Right ventricle myocardium inferior (tissue), 1 donor: Measurements from ENCODE around the gene ZNF577. TPM values are rescaled to one million over a fixed set of nuclear protein-coding genes. Genes with fewer than 3 reads are reported as not detected.

Experiments
- ATAC-seq: fragments of 200-7000 bp; cut with Tn5 transposase; one replicate; pipeline ENCODE4 v1.9.1; 2020; ENCODE audit warnings: mild to moderate bottlenecking, moderate library complexity
- DNase-seq: peaks from one replicate; pipeline ENCODE4 v3.0.0; 2021; ENCODE audit errors: missing footprints
- intact Hi-C: fragments of 100-400 bp; cut with DNase I; formaldehyde crosslinking; loops from one replicate; pipeline ENCODE4 v1.11.0; 2022
- total RNA-seq: library from RNA; stranded (reverse); fragmentation: NEBNext Ultra II Directional; extraction: Animal tissue kit (Norgen Biotek cat#: 25700); gene quantifications from one replicate; pipeline ENCODE4 v1.2.1, GENCODE V29; 2021
- donor health status: DM: no; HTN: yes; CAD: no; lungs with severe emphysema.

The ZNF577 gene
- total RNA-seq, 1 donor from 2014 or later = 8.4 TPM

GRCh38 chr19:51889934-51890333 lies 2.2 kb upstream of the ZNF577 start:
- intact Hi-C loops = no loop called here
- DNase-seq (no peak), ATAC-seq (no peak)

DNA sequence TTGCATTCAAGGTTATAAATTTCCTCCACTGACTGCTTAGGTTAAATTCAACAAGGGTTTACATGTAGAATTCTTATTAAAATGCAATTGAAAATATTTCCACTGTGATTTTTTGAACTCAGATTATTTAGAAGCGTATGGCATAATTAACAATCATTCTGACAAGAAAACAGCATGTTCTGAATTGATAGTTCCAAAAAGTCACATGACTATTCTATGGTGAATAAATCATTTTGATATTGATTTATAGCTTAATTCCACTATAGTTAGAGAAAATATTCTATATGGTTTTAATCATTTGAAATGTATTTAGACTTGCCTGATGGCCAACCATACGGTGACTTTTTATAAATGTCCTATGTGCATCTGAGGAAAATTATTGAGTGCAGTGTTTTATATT lies 3.0 kb downstream of the ZNF577 start:
- DNase-seq (no peak), ATAC-seq (no peak)
- intact Hi-C loops = no loop called here

DNA sequence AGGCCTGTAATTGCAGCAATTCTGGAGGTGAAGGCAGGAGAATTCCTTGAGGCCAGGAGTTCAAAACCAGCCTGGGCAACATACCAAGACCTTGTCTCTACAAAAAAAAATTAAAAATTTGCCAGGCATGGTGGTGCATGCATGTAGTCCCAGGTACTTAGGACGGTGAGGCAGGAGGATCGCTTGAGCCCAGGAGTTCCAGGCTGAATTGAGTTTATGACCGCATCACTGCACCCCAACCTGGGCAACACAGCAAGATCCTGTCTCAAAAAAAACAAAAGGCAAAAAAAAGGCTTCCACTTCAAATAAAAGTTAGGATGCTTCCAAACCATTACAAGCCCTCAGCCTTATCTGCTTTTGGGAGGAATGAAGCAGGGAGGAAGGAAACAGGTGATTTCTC lies 5.2 kb downstream of the ZNF577 start:
- no peak for ATAC-seq
- DNase-seq = no peak
- intact Hi-C loops = no loop called here

DNA sequence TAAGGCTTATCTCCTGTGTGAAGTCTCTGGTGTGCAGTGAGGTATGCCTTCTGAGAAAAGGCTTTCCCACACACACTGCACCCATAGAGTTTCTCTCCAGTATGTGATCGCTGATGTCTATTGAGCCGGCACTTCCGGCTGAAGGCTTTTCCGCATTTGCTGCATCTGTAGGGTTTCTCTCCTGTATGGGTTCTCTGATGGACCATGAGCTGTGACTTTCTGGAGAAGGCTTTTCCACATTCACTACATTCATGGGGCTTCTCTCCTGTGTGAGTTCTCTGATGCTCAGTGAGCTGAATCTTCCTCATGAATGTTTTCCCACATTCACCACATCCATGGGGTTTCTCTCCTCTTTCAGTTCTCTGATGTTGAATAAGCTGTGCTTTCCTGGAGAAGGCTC lies 14.7 kb downstream of the ZNF577 start:
- no peak for ATAC-seq
- intact Hi-C loops = no loop called here
- no peak for DNase-seq

GRCh38 chr19:51861870-51862622 lies 25.7 kb downstream of the ZNF577 start:
- DNase-seq (no peak), ATAC-seq (no peak)
- intact Hi-C loops = no loop called here

- ATAC-seq (no peak), DNase-seq (no peak)
- intact Hi-C loops = no loop called here
These were observed 50.6 kb downstream of the ZNF577 start for GRCh38 chr19:51837145-51837544.

- ATAC-seq = peak; percentile 59
- DNase-seq = no peak
- intact Hi-C loops = no loop called here
These were observed 57.5 kb downstream of the ZNF577 start for GRCh38 chr19:51830274-51830673.

- ATAC-seq (peak; percentile 46), DNase-seq (no peak)
These were observed 63.3 kb downstream of the ZNF577 start for GRCh38 chr19:51824281-51825005.

DNA sequence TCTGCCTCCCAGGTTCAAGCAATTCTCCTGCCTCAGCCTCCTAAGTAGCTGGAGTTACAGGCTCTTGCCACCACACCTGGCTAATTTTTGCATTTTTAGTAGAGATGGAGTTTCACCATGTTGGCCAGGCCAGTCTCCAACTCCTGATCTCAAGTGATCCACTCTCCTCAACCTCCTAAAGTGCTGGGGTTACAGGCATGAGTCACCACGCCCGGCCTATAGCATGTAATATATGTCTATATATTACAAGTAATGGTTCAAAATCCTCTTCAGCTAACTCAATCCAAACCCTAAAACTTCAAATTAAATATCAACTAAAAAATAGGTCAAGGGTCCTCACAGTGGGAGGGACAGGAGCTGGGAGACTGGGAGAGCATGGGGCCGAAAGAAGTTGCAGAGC lies 64.8 kb downstream of the ZNF577 start:
- ATAC-seq = no peak

More at GRCh38 chr19:51824281-51825005, 63.3 kb downstream of the ZNF577 start:
- intact Hi-C loops = no loop called here

DNA sequence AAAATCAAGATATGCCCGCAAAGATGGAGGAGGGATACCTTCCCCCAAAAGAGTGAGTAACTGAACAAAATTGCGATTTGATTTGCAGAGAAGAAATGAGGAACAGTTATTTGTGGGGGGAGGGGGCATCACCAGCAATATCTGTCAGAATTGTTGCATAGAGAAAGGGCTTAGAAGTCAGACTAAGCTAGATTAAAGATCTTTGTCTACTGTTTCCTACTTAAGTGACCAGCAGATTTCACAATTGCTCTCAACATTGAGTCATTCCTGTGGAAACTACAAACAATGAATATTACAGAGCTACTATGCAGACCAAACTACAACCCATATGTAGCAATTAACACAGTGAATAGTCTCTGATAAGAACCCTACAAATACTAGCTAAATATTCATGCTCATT lies 65.4 kb downstream of the ZNF577 start:
- ATAC-seq (no peak), DNase-seq (no peak)
- intact Hi-C loops = no loop called here

More for the DNA sequence above, 64.8 kb downstream of the ZNF577 start:
- DNase-seq = no peak
- intact Hi-C loops = no loop called here

DNA sequence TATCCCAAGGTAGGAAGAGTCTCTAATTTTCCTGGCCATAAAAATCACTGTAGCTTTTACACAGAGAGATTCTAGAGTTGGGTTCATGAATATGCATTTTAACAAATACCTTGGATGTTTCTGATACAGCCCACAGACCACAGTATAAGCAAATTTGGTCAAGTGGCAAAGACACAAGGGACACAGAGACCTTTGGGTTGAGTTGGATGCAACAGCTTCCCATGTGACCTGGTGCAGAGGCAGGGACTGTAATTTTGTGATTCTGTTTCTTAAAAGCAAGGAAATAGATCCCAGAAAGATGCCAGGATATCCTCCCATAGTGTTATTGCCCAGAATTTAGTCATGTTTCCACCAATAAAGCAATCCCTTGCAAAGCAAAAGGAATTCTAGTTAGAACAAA lies 65.8 kb downstream of the ZNF577 start:
- no peak for DNase-seq
- no peak for ATAC-seq
- intact Hi-C loops = no loop called here

GRCh38 chr19:51821456-51821855 lies 66.3 kb downstream of the ZNF577 start:
- ATAC-seq = no peak
- no peak for DNase-seq
- intact Hi-C loops = no loop called here

Other genes with a start within 250 kb of the ZNF577 start
- 1.2 TPM for gene SIGLEC14, start 241.1 kb downstream of the ZNF577 start, total RNA-seq
- gene SPACA6, start 194.6 kb downstream of the ZNF577 start, total RNA-seq = 14.6 TPM
- 0.57 TPM for gene HAS1, start 164.0 kb downstream of the ZNF577 start, total RNA-seq
- 5.3 TPM for gene FPR1, start 136.1 kb downstream of the ZNF577 start, total RNA-seq
- gene FPR2, start 126.8 kb downstream of the ZNF577 start, total RNA-seq = 0.95 TPM
- 7.2 TPM for gene FPR3, start 92.8 kb downstream of the ZNF577 start, total RNA-seq
- 8.8 TPM for gene ZNF649, start 17.1 kb upstream of the ZNF577 start, total RNA-seq
- gene ZNF613, start 39.5 kb upstream of the ZNF577 start, total RNA-seq = 3.7 TPM
- gene ZNF350, start 98.9 kb upstream of the ZNF577 start, total RNA-seq = 7.3 TPM
- 11.9 TPM for gene ZNF615, start 120.3 kb upstream of the ZNF577 start, total RNA-seq
- gene ZNF614, start 140.4 kb upstream of the ZNF577 start, total RNA-seq = 6.0 TPM
- gene ZNF432, start 160.9 kb upstream of the ZNF577 start, total RNA-seq = 7.9 TPM
- gene ZNF841, start 207.8 kb upstream of the ZNF577 start, total RNA-seq = 7.2 TPM